Mucosa of gallbladder (tissue), 1 donor: ENCODE data around the gene ZC3H18. TPM values are rescaled to one million over a fixed set of nuclear protein-coding genes. Genes with fewer than 3 reads are reported as not detected.

ENCODE experiments used
- DNase-seq: peaks from one replicate; pipeline ENCODE4 v3.0.0-alpha.2; 2020; ENCODE audit warnings: low spot score
- total RNA-seq: library from RNA; stranded (reverse); gene quantifications from one replicate; pipeline ENCODE4 v1.2.1, GENCODE V29; 2021
- donor health status: DM: no; HTN: no; CAD: no.

Gene ZC3H18
- total RNA-seq, 1 donor from 2014 or later: 43.4 TPM

- no peak for DNase-seq
These were observed 69.2 kb downstream of the ZC3H18 start for GRCh38 chr16:88639231-88640038.

- DNase-seq: no peak
These were observed 69.9 kb downstream of the ZC3H18 start for GRCh38 chr16:88640039-88640495.

- DNase-seq: no peak
These were observed 70.5 kb downstream of the ZC3H18 start for GRCh38 chr16:88640498-88641247.

- DNase-seq: no peak
These were observed 72.9 kb downstream of the ZC3H18 start for GRCh38 chr16:88642881-88643643.

- DNase-seq: no peak
These were observed 73.4 kb downstream of the ZC3H18 start for GRCh38 chr16:88643644-88643932.

- DNase-seq: no peak
These were observed 75.3 kb downstream of the ZC3H18 start for GRCh38 chr16:88645455-88645854.

GRCh38 chr16:88645941-88646340 lies 75.7 kb downstream of the ZC3H18 start:
- no peak for DNase-seq

GRCh38 chr16:88646345-88647034 lies 76.3 kb downstream of the ZC3H18 start:
- no peak for DNase-seq

GRCh38 chr16:88647178-88648070 lies 77.2 kb downstream of the ZC3H18 start:
- DNase-seq: no peak

- no peak for DNase-seq
These were observed 79.2 kb downstream of the ZC3H18 start for GRCh38 chr16:88649195-88649923.

GRCh38 chr16:88649924-88650748 lies 79.9 kb downstream of the ZC3H18 start:
- DNase-seq: no peak

GRCh38 chr16:88650749-88651275 lies 80.6 kb downstream of the ZC3H18 start, which contains the start of gene CYBA:
Gene CYBA (minus strand): TSS chr16:88651053. CDS start chr16:88651013, 40 bp downstream.
- peak; percentile 74 for DNase-seq

- peak; percentile 63 for DNase-seq
These were observed 81.2 kb downstream of the ZC3H18 start for GRCh38 chr16:88651276-88651988.

GRCh38 chr16:88651989-88652761 lies 82.0 kb downstream of the ZC3H18 start:
- DNase-seq: no peak

GRCh38 chr16:88652762-88653063 lies 82.5 kb downstream of the ZC3H18 start:
- no peak for DNase-seq

- no peak for DNase-seq
These were observed 82.9 kb downstream of the ZC3H18 start for GRCh38 chr16:88653101-88653500.

GRCh38 chr16:88653596-88654362 lies 83.6 kb downstream of the ZC3H18 start:
- no peak for DNase-seq
